Hair follicular keratinocyte (primary cell): ENCODE measurements around the gene UMODL1. TPM values are rescaled to one million over a fixed set of nuclear protein-coding genes. Genes with fewer than 3 reads are reported as not detected.

Experiments used
- total RNA-seq: library from RNA; depleted of rRNA; stranded (reverse); fragments of >200 nt; gene quantifications from 2 replicates; pipeline ENCODE4 v1.2.3, GENCODE V29; 2015

The UMODL1 gene, protein sequence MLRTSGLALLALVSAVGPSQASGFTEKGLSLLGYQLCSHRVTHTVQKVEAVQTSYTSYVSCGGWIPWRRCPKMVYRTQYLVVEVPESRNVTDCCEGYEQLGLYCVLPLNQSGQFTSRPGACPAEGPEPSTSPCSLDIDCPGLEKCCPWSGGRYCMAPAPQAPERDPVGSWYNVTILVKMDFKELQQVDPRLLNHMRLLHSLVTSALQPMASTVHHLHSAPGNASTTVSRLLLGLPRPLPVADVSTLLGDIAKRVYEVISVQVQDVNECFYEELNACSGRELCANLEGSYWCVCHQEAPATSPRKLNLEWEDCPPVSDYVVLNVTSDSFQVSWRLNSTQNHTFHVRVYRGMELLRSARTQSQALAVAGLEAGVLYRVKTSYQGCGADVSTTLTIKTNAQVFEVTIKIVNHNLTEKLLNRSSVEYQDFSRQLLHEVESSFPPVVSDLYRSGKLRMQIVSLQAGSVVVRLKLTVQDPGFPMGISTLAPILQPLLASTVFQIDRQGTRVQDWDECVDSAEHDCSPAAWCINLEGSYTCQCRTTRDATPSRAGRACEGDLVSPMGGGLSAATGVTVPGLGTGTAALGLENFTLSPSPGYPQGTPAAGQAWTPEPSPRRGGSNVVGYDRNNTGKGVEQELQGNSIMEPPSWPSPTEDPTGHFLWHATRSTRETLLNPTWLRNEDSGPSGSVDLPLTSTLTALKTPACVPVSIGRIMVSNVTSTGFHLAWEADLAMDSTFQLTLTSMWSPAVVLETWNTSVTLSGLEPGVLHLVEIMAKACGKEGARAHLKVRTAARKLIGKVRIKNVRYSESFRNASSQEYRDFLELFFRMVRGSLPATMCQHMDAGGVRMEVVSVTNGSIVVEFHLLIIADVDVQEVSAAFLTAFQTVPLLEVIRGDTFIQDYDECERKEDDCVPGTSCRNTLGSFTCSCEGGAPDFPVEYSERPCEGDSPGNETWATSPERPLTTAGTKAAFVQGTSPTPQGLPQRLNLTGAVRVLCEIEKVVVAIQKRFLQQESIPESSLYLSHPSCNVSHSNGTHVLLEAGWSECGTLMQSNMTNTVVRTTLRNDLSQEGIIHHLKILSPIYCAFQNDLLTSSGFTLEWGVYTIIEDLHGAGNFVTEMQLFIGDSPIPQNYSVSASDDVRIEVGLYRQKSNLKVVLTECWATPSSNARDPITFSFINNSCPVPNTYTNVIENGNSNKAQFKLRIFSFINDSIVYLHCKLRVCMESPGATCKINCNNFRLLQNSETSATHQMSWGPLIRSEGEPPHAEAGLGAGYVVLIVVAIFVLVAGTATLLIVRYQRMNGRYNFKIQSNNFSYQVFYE
- not detected in 2 replicates for total RNA-seq

DNA sequence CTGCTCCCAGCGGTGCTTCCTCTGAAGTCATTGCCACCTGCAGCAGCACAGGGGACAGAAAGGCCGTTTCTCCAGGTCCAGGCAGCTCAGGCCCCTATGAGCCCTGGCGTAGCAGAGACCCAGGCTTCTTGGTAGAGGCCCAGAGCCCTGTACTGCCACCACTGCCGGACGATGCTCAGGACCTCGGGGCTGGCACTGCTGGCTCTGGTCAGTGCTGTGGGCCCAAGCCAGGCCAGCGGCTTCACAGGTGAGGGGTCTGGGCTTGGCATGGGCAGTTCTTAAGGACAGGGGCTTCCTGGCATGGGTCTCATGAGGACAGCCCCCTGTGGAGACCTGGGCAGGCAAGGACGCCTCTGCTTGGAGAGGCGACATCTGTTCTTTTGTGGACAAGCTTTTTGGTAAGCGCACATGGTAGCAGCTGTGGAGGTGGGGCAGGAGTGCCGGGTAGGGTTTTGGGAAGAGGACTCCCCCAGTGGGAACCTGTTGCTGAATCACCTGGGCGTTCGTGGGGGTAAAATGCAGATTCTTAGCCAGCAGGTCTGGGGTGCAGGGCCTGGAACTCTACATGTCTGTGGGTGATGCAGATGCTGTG, at the start of gene UMODL1:
TSS of gene UMODL1 (plus strand) at position 172 of the 592 bp plus-strand sequence. CDS start at position 172, 0 bp downstream.

Other genes with a start within 250 kb of the UMODL1 start
- 3.7 and 4.6 TPM in 2 replicates for gene PRDM15, start 192.0 kb upstream of the UMODL1 start, total RNA-seq
- 12.9 and 14.5 TPM in 2 replicates for gene C2CD2, start 117.3 kb upstream of the UMODL1 start, total RNA-seq
- 4.6 and 6.8 TPM in 2 replicates for gene ZBTB21, start 61.0 kb upstream of the UMODL1 start, total RNA-seq
- gene ABCG1, start 147.8 kb downstream of the UMODL1 start, total RNA-seq, result 2.3 and 7.4 TPM in 2 replicates
- gene TFF3, start 244.1 kb downstream of the UMODL1 start, total RNA-seq, result not detected in 2 replicates